Keratinocyte (primary cell): ENCODE measurements around the gene RNFT1. TPM values are rescaled to one million over a fixed set of nuclear protein-coding genes. Genes with fewer than 3 reads are reported as not detected.
"Not testable (repeated sequence)": the region's sequence is repeated elsewhere in the genome, so short reads cannot be mapped to it uniquely, and the experiment has no call there.

Experiments
- DNase-seq: peaks from one replicate; pipeline ENCODE4 v3.0.0-alpha.2; 2011; ENCODE audit warnings: low read depth, missing footprints, low spot score
- FAIRE-seq: peaks from 2 replicates; lab custom pipeline; 2011; peaks lifted over from hg19 to GRCh38; lab: Jason Lieb, UNC
- H2AFZ ChIP-seq: 2 replicates; pipeline ENCODE4 v1.6.0; 2012; ENCODE audit warnings: low read length, control low read depth, inconsistent platforms; ENCODE audit not compliant: control insufficient read depth
- H3K27ac ChIP-seq: 2 replicates; pipeline ENCODE4 v1.5.1; 2011; ENCODE audit warnings: low read length; ENCODE audit not compliant: control insufficient read depth, insufficient read depth
- H3K27me3 ChIP-seq: 3 replicates; pipeline ENCODE4 v1.6.0; 2011; ENCODE audit warnings: low read length; ENCODE audit not compliant: control insufficient read depth, insufficient read depth; ENCODE audit errors: extremely low read depth
- H3K36me3 ChIP-seq, 2 experiments: 2 replicates in 1 of 2; 3 replicates in 1 of 2; pipeline ENCODE4 v1.5.1; 2011; ENCODE audit warnings: low read length in 2 of 2, mild to moderate bottlenecking in 1 of 2; ENCODE audit not compliant: control insufficient read depth in 2 of 2, insufficient read depth in 2 of 2; ENCODE audit errors: extremely low read depth in 1 of 2
- H3K4me1 ChIP-seq: 3 replicates; pipeline ENCODE4 v1.5.1; 2011; ENCODE audit warnings: low read length; ENCODE audit not compliant: control insufficient read depth, insufficient read depth; ENCODE audit errors: extremely low read depth
- H3K4me2 ChIP-seq: 3 replicates; pipeline ENCODE4 v1.6.0; 2011; ENCODE audit warnings: low read depth, low read length; ENCODE audit not compliant: control insufficient read depth, insufficient read depth; ENCODE audit errors: extremely low read depth
- H3K4me3 ChIP-seq, 3 experiments: fragments of 200-600 bp in 1 of 3; sonication (generic) in 1 of 3; 2 replicates in 2 of 3; 3 replicates in 1 of 3; pipeline ENCODE4 v1.5.1; 2011 to 2016; ENCODE audit warnings: low read length in 3 of 3, mild to moderate bottlenecking in 3 of 3, control low read depth in 2 of 3, inconsistent platforms in 1 of 3, low read depth in 1 of 3, mixed read lengths in 1 of 3, mixed run types in 1 of 3, moderate library complexity in 1 of 3; ENCODE audit not compliant: control insufficient read depth in 2 of 3, insufficient read depth in 2 of 3; ENCODE audit errors: extremely low read depth in 1 of 3
- H3K79me2 ChIP-seq: 2 replicates; pipeline ENCODE4 v1.6.0; 2012; ENCODE audit warnings: low read length; ENCODE audit not compliant: control insufficient read depth, insufficient read depth
- H3K9ac ChIP-seq: 3 replicates; pipeline ENCODE4 v1.6.0; 2011; ENCODE audit warnings: low read length; ENCODE audit not compliant: control insufficient read depth, insufficient read depth; ENCODE audit errors: extremely low read depth
- H3K9me1 ChIP-seq: 3 replicates; pipeline ENCODE4 v1.6.0; 2011; ENCODE audit warnings: low read length; ENCODE audit not compliant: control insufficient read depth, insufficient read depth; ENCODE audit errors: extremely low read depth
- H3K9me3 ChIP-seq: 2 replicates; pipeline ENCODE4 v1.5.1; 2012; ENCODE audit warnings: low read depth, low read length; ENCODE audit not compliant: control insufficient read depth
- H4K20me1 ChIP-seq: 3 replicates; pipeline ENCODE4 v1.6.0; 2011; ENCODE audit warnings: low read length; ENCODE audit not compliant: control insufficient read depth, insufficient read depth; ENCODE audit errors: extremely low read depth
- EZH2 ChIP-seq: IDR thresholded peaks from one replicate; pipeline ENCODE4 v1.6.1; 2012; ENCODE audit warnings: inconsistent platforms, mild to moderate bottlenecking, low read length, moderate library complexity
- dilution Hi-C: fragments of 300-500 bp; cut with MboI; formaldehyde crosslinking; loops from one replicate; pipeline ENCODE4 v1.7.0; 2020; ENCODE audit warnings: low sequenced_read_pairs; ENCODE audit not compliant: extremely low pct_ligation_motif_present
- polyA plus RNA-seq, 5 experiments: library from polyadenylated mRNA; depleted of rRNA in 3 of 5; stranded (reverse) in 3 of 5; stranded (forward) in 1 of 5; unstranded in 1 of 5; fragments of >200 nt; gene quantifications; 1 replicate in 1 of 5; 2 replicates in 3 of 5; 3 replicates in 1 of 5; pipeline versions ENCODE4 v1.2.1 to v1.2.3, GENCODE V29; 2011 to 2012; ENCODE audit warnings: missing spikeins in 2 of 5, low read depth in 1 of 5, low replicate concordance in 1 of 5
- TF ChIP-seq, protein P1 (sequence below), 3 experiments: IDR thresholded peaks in 1 of 3; conservative IDR thresholded peaks in 1 of 3; optimal IDR thresholded peaks in 1 of 3; 2 replicates in 2 of 3; 3 replicates in 1 of 3; pipeline versions ENCODE3 to v1.5.1; 2011; ENCODE audit warnings: low read length in 3 of 3, mild to moderate bottlenecking in 3 of 3, moderate library complexity in 2 of 3, control low read depth in 1 of 3, inconsistent platforms in 1 of 3; ENCODE audit not compliant: insufficient read depth in 2 of 3; ENCODE audit errors: extremely low read depth in 1 of 3

Gene RNFT1
- polyA plus RNA-seq, 1 donor (not counting 4 experiments of a cell fraction or from before 2014, with no cell fraction given): 12.0 TPM

DNA sequence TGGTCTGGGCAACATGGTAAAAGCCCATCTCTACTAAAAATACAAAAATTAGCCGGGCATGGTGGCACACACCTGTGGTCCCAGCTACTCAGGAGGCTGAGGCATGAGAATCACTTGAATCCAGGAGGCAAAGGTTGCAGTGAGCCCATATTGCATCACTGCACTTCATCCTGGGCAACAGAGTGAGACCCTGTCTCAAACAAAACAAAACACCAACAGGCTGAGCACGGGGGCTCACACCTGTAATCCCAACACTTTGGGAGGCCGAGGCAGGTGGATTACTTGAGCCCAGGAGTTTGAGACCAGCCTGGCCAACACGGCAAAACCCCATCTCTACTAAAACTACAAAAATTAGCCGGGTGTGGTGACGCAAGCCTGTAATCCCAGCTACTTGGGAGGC lies 10.6 kb upstream of the RNFT1 start:
- not testable (repeated sequence) for H3K79me2 ChIP-seq, FAIRE-seq, H3K27me3 ChIP-seq

DNA sequence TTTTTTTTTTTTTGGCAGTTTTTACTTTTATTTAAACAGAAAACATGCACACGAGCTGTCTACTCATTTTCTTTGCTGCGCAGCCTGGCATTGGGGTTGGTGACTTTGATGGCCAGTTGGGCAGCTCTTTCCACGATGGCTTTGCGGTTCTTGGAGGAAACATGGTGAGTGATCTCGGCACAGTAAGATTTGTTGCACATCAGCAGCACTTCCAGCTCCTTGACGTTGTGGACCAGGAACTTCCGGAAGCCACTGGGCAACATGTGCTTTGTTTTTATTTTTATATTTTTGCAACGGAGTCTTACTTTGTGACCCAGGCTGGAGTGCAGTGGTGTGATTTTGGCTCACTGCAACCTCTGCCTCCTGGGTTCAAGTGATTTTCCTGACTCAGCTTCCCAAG lies 8.9 kb upstream of the RNFT1 start:
- H3K4me3 ChIP-seq, H3K4me1 ChIP-seq, dilution Hi-C loops, H4K20me1 ChIP-seq, DNase-seq, H3K79me2 ChIP-seq, FAIRE-seq, H3K27me3 ChIP-seq, H3K9me1 ChIP-seq, H2AFZ ChIP-seq, H3K27ac ChIP-seq, H3K36me3 ChIP-seq, H3K9me3 ChIP-seq, H3K4me2 ChIP-seq, H3K9ac ChIP-seq: not testable (repeated sequence)

More for the DNA sequence above, 10.6 kb upstream of the RNFT1 start:
- H4K20me1 ChIP-seq, H3K9me1 ChIP-seq, H3K4me1 ChIP-seq, H3K4me3 ChIP-seq, H3K9ac ChIP-seq, dilution Hi-C loops, H3K4me2 ChIP-seq, H3K9me3 ChIP-seq, DNase-seq, H3K36me3 ChIP-seq, H2AFZ ChIP-seq, H3K27ac ChIP-seq: not testable (repeated sequence)

DNA sequence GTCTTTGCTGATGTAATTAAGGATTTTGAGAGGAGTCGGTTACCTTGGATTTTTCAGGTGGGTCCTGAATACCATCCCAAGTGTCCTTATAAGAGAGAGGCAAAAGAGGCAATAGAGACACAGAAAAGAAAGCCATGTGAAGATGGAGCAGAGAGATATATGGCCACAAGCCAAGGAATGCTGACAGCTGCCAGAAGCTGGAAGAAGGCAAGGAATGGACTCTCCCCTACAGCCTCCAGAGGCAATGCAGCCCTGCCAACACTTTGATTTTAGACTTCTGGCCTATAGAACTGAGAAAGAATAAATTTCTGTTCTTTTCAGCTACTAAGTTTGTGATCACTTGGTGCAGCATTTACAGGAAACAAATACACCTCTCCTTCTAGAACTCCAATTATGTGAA lies 8.2 kb upstream of the RNFT1 start:
- Histone ChIP-seq H3K4me1 (no peaks in the 10 kb centered on the region), H2AFZ (no peak overlapping the region), H3K36me3 (no peaks in the 10 kb centered on the region), H4K20me1 (no peaks in the 10 kb centered on the region), H3K79me2 (no peaks in the 10 kb centered on the region), H3K27ac (no peak overlapping the region), H3K9ac (no peak overlapping the region), H3K27me3 (no peaks in the 10 kb centered on the region), H3K9me3 (no peaks in the 10 kb centered on the region), H3K4me3 (no peak overlapping the region), H3K9me1 (no peaks in the 10 kb centered on the region), H3K4me2 (no peak overlapping the region)
- FAIRE-seq: no peak
- no peak for DNase-seq
- TF ChIP-seq, protein P1, sequence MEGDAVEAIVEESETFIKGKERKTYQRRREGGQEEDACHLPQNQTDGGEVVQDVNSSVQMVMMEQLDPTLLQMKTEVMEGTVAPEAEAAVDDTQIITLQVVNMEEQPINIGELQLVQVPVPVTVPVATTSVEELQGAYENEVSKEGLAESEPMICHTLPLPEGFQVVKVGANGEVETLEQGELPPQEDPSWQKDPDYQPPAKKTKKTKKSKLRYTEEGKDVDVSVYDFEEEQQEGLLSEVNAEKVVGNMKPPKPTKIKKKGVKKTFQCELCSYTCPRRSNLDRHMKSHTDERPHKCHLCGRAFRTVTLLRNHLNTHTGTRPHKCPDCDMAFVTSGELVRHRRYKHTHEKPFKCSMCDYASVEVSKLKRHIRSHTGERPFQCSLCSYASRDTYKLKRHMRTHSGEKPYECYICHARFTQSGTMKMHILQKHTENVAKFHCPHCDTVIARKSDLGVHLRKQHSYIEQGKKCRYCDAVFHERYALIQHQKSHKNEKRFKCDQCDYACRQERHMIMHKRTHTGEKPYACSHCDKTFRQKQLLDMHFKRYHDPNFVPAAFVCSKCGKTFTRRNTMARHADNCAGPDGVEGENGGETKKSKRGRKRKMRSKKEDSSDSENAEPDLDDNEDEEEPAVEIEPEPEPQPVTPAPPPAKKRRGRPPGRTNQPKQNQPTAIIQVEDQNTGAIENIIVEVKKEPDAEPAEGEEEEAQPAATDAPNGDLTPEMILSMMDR (optimal IDR thresholded peaks at IDR 0.05 in 1 of 3, IDR thresholded peaks at IDR 0.05 in 1 of 3, conservative IDR thresholded peaks at IDR 0.05 in 1 of 3; ENCODE audit: extremely low read depth in 1 of 3, insufficient read depth in 2 of 3, low read length in 3 of 3): no peak
- TF ChIP-seq EZH2: no peak
- dilution Hi-C loops: no loop called here

DNA sequence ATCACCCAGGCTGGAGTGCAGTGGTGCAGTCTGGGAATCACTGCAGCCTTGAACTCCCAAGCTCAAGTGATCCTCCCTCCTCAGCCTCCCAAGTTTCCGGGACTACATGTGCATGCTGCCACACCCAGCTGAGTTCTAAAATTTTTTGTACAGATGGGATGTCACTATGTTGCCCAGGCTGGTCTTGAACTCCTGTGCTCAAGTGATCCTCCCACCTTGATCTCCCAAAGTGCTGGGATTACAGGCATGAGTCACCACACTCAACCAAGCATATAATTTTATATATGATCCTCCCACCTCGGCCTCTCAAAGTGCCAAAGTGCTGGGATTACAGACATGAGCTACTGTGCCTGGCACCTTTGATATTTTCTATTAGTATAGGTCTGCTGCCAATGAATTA lies 7.2 kb upstream of the RNFT1 start:
- DNase-seq, H3K9me1 ChIP-seq, H3K4me3 ChIP-seq, FAIRE-seq, H3K4me1 ChIP-seq, H3K9me3 ChIP-seq, H3K79me2 ChIP-seq, H4K20me1 ChIP-seq, H3K27me3 ChIP-seq, H3K27ac ChIP-seq, H2AFZ ChIP-seq, dilution Hi-C loops, H3K36me3 ChIP-seq, H3K9ac ChIP-seq, H3K4me2 ChIP-seq: not testable (repeated sequence)
